ENCODE data around the gene STXBP6.

The STXBP6 gene

DNA sequence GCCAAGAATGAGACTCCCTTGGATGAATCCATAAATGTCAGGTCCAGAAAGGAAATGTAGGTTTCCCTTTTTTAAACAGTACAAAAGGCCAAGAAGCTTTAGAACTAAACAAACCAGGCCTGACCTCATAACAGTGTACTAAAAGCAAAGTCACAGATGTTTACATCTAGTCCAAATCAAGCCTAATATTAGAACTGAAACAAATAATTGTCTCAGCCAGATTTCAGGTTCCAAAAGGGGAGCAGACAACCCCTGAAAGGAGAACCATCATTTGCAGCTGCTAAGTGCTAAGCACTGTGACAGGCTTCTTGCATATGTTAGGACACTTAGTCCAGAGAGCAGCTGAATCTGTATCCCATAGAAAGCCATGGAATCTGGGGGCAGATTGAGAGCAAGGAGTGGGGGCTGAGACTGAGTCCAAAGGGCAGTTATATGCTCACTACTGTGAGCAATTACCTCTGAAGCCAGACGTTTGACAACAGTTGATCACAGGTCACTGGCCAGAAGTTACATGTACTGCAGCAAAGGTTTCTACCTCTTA is 90.1 kb downstream of the STXBP6 start:
- no peak overlapping the region for H3K4me3 ChIP-seq (ENCODE audit: low read length)
- TF ChIP-seq, protein P1, sequence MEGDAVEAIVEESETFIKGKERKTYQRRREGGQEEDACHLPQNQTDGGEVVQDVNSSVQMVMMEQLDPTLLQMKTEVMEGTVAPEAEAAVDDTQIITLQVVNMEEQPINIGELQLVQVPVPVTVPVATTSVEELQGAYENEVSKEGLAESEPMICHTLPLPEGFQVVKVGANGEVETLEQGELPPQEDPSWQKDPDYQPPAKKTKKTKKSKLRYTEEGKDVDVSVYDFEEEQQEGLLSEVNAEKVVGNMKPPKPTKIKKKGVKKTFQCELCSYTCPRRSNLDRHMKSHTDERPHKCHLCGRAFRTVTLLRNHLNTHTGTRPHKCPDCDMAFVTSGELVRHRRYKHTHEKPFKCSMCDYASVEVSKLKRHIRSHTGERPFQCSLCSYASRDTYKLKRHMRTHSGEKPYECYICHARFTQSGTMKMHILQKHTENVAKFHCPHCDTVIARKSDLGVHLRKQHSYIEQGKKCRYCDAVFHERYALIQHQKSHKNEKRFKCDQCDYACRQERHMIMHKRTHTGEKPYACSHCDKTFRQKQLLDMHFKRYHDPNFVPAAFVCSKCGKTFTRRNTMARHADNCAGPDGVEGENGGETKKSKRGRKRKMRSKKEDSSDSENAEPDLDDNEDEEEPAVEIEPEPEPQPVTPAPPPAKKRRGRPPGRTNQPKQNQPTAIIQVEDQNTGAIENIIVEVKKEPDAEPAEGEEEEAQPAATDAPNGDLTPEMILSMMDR (conservative IDR thresholded peaks at IDR 0.05; ENCODE audit: low read length): no peak
- no peak for DNase-seq (ENCODE audit: low read depth)

GRCh38 chr14:24958271-24958670 is 91.7 kb downstream of the STXBP6 start:
- TF ChIP-seq, protein P1 (conservative IDR thresholded peaks at IDR 0.05; ENCODE audit: low read length): no peak
- DNase-seq (ENCODE audit: low read depth): peak; percentile 28
- no peak overlapping the region for H3K4me3 ChIP-seq (ENCODE audit: low read length)

- TF ChIP-seq, protein P1 (conservative IDR thresholded peaks at IDR 0.05; ENCODE audit: low read length): no peak
- no peak overlapping the region for H3K4me3 ChIP-seq (ENCODE audit: low read length)
- no peak for DNase-seq (ENCODE audit: low read depth)
These were observed 92.1 kb downstream of the STXBP6 start for GRCh38 chr14:24957814-24958213.

DNA sequence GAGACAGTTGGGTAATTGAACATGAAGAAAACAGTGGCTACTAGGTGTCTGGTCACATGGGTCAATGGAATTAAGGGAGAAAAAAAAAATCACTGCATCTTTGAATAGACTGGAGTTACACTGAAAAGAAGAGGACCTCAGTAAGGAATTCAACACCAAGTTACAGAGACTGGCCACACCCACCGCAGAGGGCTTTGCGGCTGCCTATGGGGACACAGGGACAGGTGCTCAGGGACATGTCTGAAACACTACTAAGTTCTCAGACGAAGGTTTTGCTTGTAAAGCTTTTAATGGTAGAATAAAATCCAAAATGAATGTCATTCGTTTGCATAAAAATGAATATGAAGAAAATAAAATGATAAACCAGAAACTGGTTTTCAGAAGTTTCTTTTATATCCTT is 93.8 kb downstream of the STXBP6 start:
- H3K4me3 ChIP-seq (ENCODE audit: low read length): no peak overlapping the region
- DNase-seq (ENCODE audit: low read depth): no peak
- TF ChIP-seq, protein P1 (conservative IDR thresholded peaks at IDR 0.05; ENCODE audit: low read length): no peak

DNA sequence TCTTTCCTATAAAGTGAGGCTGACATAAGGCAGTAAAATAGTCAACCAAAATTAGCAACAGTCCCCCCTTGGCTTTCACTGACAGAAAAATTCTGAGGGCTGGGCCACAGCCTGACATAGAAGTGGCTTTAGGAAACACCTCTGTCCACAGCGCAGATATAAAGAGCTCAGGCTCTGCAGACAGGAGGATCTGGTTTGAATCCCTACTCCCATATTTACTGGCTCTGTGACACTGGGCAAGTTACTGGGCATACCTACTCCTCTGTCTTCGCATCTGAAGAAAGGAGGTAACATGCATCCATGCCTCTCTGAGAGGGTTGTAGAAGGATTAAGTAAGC is 95.3 kb downstream of the STXBP6 start:
- TF ChIP-seq, protein P1 (conservative IDR thresholded peaks at IDR 0.05; ENCODE audit: low read length): no peak
- no peak for DNase-seq (ENCODE audit: low read depth)
- no peak overlapping the region for H3K4me3 ChIP-seq (ENCODE audit: low read length)

DNA sequence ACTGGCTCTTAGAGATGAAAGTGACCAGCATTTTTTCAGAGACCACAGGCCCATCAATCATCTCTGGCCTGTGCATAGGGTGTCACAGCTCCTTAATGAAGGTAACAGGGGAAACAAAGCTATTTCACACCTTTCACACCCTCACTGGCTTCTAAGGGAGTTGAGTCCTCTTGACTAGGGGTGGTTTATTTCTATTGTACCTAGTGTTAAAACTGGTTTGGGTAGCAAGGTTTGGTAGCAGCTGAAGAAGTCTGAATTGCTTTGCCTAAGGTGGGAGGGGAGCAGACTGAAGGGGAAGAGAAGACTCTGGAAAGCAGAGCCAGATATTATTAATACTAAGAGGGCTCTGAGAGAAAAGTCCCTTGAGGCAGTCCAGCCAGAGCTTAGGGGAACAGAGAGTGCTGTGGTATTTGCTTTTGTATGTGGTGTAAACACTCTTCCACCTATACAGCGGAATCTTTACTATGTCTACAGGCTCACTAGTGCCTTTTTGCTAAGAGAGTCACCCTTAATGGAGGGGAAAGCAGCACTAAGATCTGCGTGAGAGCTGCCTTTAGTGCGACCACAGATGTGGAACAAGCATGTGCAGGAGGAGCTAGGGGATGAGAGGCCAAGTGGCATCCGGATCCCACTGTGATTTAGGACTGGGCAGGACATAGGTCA is 95.8 kb downstream of the STXBP6 start:
- DNase-seq (ENCODE audit: low read depth): no peak
- TF ChIP-seq, protein P1 (conservative IDR thresholded peaks at IDR 0.05; ENCODE audit: low read length): no peak
- H3K4me3 ChIP-seq (ENCODE audit: low read length): no peak overlapping the region

Data from AG10803 (cell line).